ENCODE results near the gene PLA2G12B.

The PLA2G12B gene

GRCh38 chr10:72890086-72890485, 64.5 kb downstream of the PLA2G12B start:
- DNase-seq (ENCODE audit: low spot score), result no peak

GRCh38 chr10:72889391-72889831, 65.2 kb downstream of the PLA2G12B start:
- no peak for DNase-seq (ENCODE audit: low spot score)

GRCh38 chr10:72888151-72888638, 66.4 kb downstream of the PLA2G12B start:
- no peak for DNase-seq (ENCODE audit: low spot score)

GRCh38 chr10:72887043-72887442, 67.6 kb downstream of the PLA2G12B start:
- DNase-seq (ENCODE audit: low spot score), result no peak

- DNase-seq (ENCODE audit: low spot score), result no peak
These were observed 68.0 kb downstream of the PLA2G12B start for GRCh38 chr10:72886621-72887020.

- DNase-seq (ENCODE audit: low spot score), result no peak
These were observed 68.7 kb downstream of the PLA2G12B start for GRCh38 chr10:72885953-72886352.

Data from CD4-positive, alpha-beta T cell treated with Interleukin-6 at 100 ng/mL for 8 hours (primary cell).